HCT116 (cell line): ENCODE data around the gene BIRC6. TPM values are rescaled to one million over a fixed set of nuclear protein-coding genes. Genes with fewer than 3 reads are reported as not detected.

Experiments used
- ATAC-seq: fragments of 200-7000 bp; cut with Tn5 transposase; 2 replicates; pipeline ENCODE4 v1.9.1; 2020; ENCODE audit warnings: mild to moderate bottlenecking, moderate library complexity
- BruUV-seq: library from RNA; stranded (reverse); fragments of 400-500 nt; replicated peaks from 2 replicates; lab custom pipeline; 2021; lab: Mats Ljungman, UMichigan
- CTCF ChIA-PET: fragments of 300-600 bp; sonication (Branson Sonifier 250); formaldehyde crosslinking; loops from one replicate; lab custom pipeline; 2021; ENCODE audit warnings: antibody characterized with exemption; lab: Charles Lee
- POLR2A ChIA-PET: fragments of 300-600, 350-600 bp; sonication (Branson Sonifier 250); formaldehyde crosslinking; loops from one replicate; lab custom pipeline; 2021; ENCODE audit warnings: antibody characterized with exemption; lab: Charles Lee
- RAD21 ChIA-PET, 2 experiments: fragments of 300-600 bp; sonication (Branson Sonifier 250); formaldehyde crosslinking; loops; one replicate each; lab custom pipeline; 2023; ENCODE audit warnings: low total read pairs in 2 of 2; ENCODE audit not compliant: uncharacterized antibody in 2 of 2, unreplicated experiment in 2 of 2, low non-redundant PET in 1 of 2; lab: Charles Lee
- DNase-seq: peaks from one replicate; pipeline ENCODE4 v3.0.0-alpha.2; 2010; ENCODE audit warnings: low read depth, low spot score
- H2AFZ ChIP-seq: fragments of 200-600 bp; shearing (Covaris generic), sonication (generic); 2 replicates; pipeline ENCODE4 v1.6.1; 2017; ENCODE audit warnings: low read depth, mixed run types, mixed read lengths, antibody characterized with exemption, low read length; ENCODE audit not compliant: poor library complexity, severe bottlenecking
- H3K27ac ChIP-seq: 2 replicates; pipeline ENCODE4 v1.5.1; 2012; ENCODE audit warnings: low read depth, low read length
- H3K27me3 ChIP-seq: fragments of 200-600 bp; sonication (generic); 2 replicates; pipeline ENCODE4 v1.6.1; 2016; ENCODE audit warnings: mixed run types, low read length, mixed read lengths; ENCODE audit not compliant: insufficient read depth
- H3K36me3 ChIP-seq, 2 experiments: fragments of 200-500 bp in 1 of 2; fragments of 200-600 bp in 1 of 2; sonication (Bioruptor generic) in 1 of 2; sonication (generic) in 1 of 2; 2 replicates each; pipeline versions ENCODE4 v1.5.1 to v1.6.1; 2014 to 2016; ENCODE audit warnings: low read length in 2 of 2, inconsistent platforms in 1 of 2, mixed read lengths in 1 of 2, mixed run types in 1 of 2; ENCODE audit not compliant: insufficient read depth in 2 of 2, control insufficient read depth in 1 of 2
- H3K4me1 ChIP-seq, 2 experiments: fragments of 200-600 bp in 1 of 2; sonication (generic) in 1 of 2; 2 replicates each; pipeline versions ENCODE4 v1.5.1 to v1.6.1; 2012 to 2017; ENCODE audit warnings: low read length in 2 of 2, inconsistent platforms in 1 of 2, mild to moderate bottlenecking in 1 of 2, mixed read lengths in 1 of 2, mixed run types in 1 of 2, moderate library complexity in 1 of 2; ENCODE audit not compliant: insufficient read depth in 2 of 2, control insufficient read depth in 1 of 2
- H3K4me2 ChIP-seq: fragments of 200-600 bp; sonication (generic); 2 replicates; pipeline ENCODE4 v1.6.1; 2017; ENCODE audit warnings: mixed run types, low read length, mixed read lengths
- H3K4me3 ChIP-seq, 2 experiments: fragments of 200-600 bp in 1 of 2; sonication (generic) in 1 of 2; replicated peaks in 1 of 2; 2 replicates each; pipeline ENCODE4 v1.5.1; 2011 to 2016; ENCODE audit warnings: low read length in 2 of 2, control low read depth in 1 of 2, low read depth in 1 of 2, mild to moderate bottlenecking in 1 of 2, mixed read lengths in 1 of 2, mixed run types in 1 of 2
- H3K79me2 ChIP-seq: fragments of 200-600 bp; sonication (generic); 2 replicates; pipeline ENCODE4 v1.6.1; 2017; ENCODE audit warnings: mild to moderate bottlenecking, mixed run types, low read length, moderate library complexity, mixed read lengths; ENCODE audit not compliant: insufficient read depth
- H3K9ac ChIP-seq: fragments of 200-600 bp; sonication (generic); 2 replicates; pipeline ENCODE4 v1.6.1; 2016; ENCODE audit warnings: low read length, mixed read lengths
- H3K9me2 ChIP-seq: fragments of 200-600 bp; sonication (generic), shearing (Covaris generic); 2 replicates; pipeline ENCODE4 v1.6.1; 2017; ENCODE audit warnings: mixed run types, mild to moderate bottlenecking, moderate library complexity; ENCODE audit not compliant: insufficient read depth
- H3K9me3 ChIP-seq, 2 experiments: fragments of 200-500 bp in 1 of 2; fragments of 200-600 bp in 1 of 2; sonication (Bioruptor generic) in 1 of 2; sonication (generic) in 1 of 2; 2 replicates each; pipeline ENCODE4 v1.6.1; 2014 to 2017; ENCODE audit warnings: low read length in 2 of 2, mixed read lengths in 2 of 2, inconsistent platforms in 1 of 2, low read depth in 1 of 2, mild to moderate bottlenecking in 1 of 2, mixed run types in 1 of 2, moderate library complexity in 1 of 2; ENCODE audit not compliant: control insufficient read depth in 1 of 2, insufficient read depth in 1 of 2
- H4K20me1 ChIP-seq: fragments of 200-600 bp; sonication (generic), shearing (Covaris generic); 2 replicates; pipeline ENCODE4 v1.6.1; 2017; ENCODE audit warnings: mixed run types, mild to moderate bottlenecking, moderate library complexity; ENCODE audit not compliant: insufficient read depth
- CEBPB ChIP-seq: IDR thresholded peaks from 2 replicates; pipeline ENCODE4 v1.6.1; 2012; ENCODE audit warnings: low read depth
- EZH2 ChIP-seq: fragments of 200-600 bp; sonication (generic); IDR thresholded peaks from 2 replicates; pipeline ENCODE4 v1.6.1; 2017; ENCODE audit warnings: antibody characterized with exemption, mixed run types
- FOSL1 ChIP-seq: IDR thresholded peaks from 2 replicates; pipeline ENCODE4 v1.6.1; 2012; ENCODE audit warnings: low read depth
- POLR2AphosphoS5 ChIP-seq: IDR thresholded peaks from 2 replicates; pipeline ENCODE4 v1.6.1; 2011; ENCODE audit warnings: mild to moderate bottlenecking, low read depth, low read length, moderate library complexity
- SP1 ChIP-seq: IDR thresholded peaks from 2 replicates; pipeline ENCODE4 v1.6.1; 2012; ENCODE audit warnings: low read depth
- SRF ChIP-seq: IDR thresholded peaks from 2 replicates; pipeline ENCODE4 v1.6.1; 2012; ENCODE audit warnings: low read depth
- TCF7L2 ChIP-seq: IDR thresholded peaks from 2 replicates; pipeline ENCODE4 v1.7.0; 2011; ENCODE audit warnings: borderline replicate concordance, inconsistent platforms; ENCODE audit not compliant: insufficient read depth, insufficient read length; ENCODE audit errors: extremely low read depth
- YY1 ChIP-seq: IDR thresholded peaks from 2 replicates; pipeline ENCODE4 v1.6.1; 2011; ENCODE audit warnings: low read length, low read depth, moderate library complexity, mild to moderate bottlenecking; ENCODE audit not compliant: insufficient replicate concordance; ENCODE audit errors: extremely low read depth
- ZNF274 ChIP-seq: fragments of 200-500 bp; sonication (Bioruptor generic); IDR thresholded peaks from 2 replicates; pipeline ENCODE4 v1.6.1; 2014; ENCODE audit warnings: mild to moderate bottlenecking, low read depth, low read length, inconsistent platforms
- intact Hi-C: fragments of 100-400 bp; cut with micrococcal nuclease; formaldehyde crosslinking; loops from 2 replicates; pipeline ENCODE4 v1.10.0; 2022
- total RNA-seq: library from RNA; stranded (reverse); gene quantifications from one replicate; pipeline ENCODE4 v1.2.1, GENCODE V29; 2021; ENCODE audit not compliant: unreplicated experiment
- TF ChIP-seq, protein P1 (sequence below), 3 experiments: fragments of 200-600 bp in 1 of 3; sonication (generic) in 1 of 3; IDR thresholded peaks in 2 of 3; conservative IDR thresholded peaks in 1 of 3; 2 replicates each; pipeline ENCODE4 v1.5.1; 2012 to 2017; ENCODE audit warnings: low read depth in 2 of 3, low read length in 2 of 3, antibody characterized with exemption in 1 of 3, borderline replicate concordance in 1 of 3, control low read depth in 1 of 3, mild to moderate bottlenecking in 1 of 3, mixed read lengths in 1 of 3, mixed run types in 1 of 3, moderate library complexity in 1 of 3; ENCODE audit not compliant: insufficient read depth in 1 of 3

Gene BIRC6
- total RNA-seq, 1 experiment from 2014 or later = 60.7 TPM

- BruUV-seq = no TSS peak
- RAD21 ChIA-PET = no interaction called here
- no peak for TF ChIP-seq SRF
- TF ChIP-seq TCF7L2 = no peak
- TF ChIP-seq YY1 = no peak
- TF ChIP-seq CEBPB = no peak
- TF ChIP-seq EZH2 = no peak
- TF ChIP-seq, protein P1, sequence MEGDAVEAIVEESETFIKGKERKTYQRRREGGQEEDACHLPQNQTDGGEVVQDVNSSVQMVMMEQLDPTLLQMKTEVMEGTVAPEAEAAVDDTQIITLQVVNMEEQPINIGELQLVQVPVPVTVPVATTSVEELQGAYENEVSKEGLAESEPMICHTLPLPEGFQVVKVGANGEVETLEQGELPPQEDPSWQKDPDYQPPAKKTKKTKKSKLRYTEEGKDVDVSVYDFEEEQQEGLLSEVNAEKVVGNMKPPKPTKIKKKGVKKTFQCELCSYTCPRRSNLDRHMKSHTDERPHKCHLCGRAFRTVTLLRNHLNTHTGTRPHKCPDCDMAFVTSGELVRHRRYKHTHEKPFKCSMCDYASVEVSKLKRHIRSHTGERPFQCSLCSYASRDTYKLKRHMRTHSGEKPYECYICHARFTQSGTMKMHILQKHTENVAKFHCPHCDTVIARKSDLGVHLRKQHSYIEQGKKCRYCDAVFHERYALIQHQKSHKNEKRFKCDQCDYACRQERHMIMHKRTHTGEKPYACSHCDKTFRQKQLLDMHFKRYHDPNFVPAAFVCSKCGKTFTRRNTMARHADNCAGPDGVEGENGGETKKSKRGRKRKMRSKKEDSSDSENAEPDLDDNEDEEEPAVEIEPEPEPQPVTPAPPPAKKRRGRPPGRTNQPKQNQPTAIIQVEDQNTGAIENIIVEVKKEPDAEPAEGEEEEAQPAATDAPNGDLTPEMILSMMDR (IDR thresholded peaks at IDR 0.05 in 2 of 3, conservative IDR thresholded peaks at IDR 0.05 in 1 of 3; ENCODE audit: borderline replicate concordance in 1 of 3, insufficient read depth in 1 of 3, low read depth in 2 of 3, low read length in 2 of 3) = no peak
- TF ChIP-seq, all 23 proteins: peak for 0
- CTCF ChIA-PET = no interaction called here
- Histone ChIP-seq H3K4me2 (no peak overlapping the region), H3K4me3 (no peak overlapping the region), H3K79me2 (peaks cover 27% of the 10 kb centered on the region), H3K36me3 (peaks cover 2 to 4% of the 10 kb centered on the region in 2 experiments; a peak in 2 of 4 replicates), H3K4me1 (no peaks in the 10 kb centered on the region), H3K27ac (no peak overlapping the region), H2AFZ (no peak overlapping the region), H3K9me3 (no peaks in the 10 kb centered on the region), H3K27me3 (no peaks in the 10 kb centered on the region), H3K9ac (no peak overlapping the region), H4K20me1 (no peaks in the 10 kb centered on the region), H3K9me2 (no peaks in the 10 kb centered on the region)
- ATAC-seq (no peak), DNase-seq (no peak)
- POLR2A ChIA-PET = interaction anchor here (0.5 kb wide), 1 partner anchor 10 kb away, joined by 3 read pairs; no protein-coding TSS in a partner anchor
- intact Hi-C loops = no loop called here
Measured at GRCh38 chr2:32455816-32456215, 99.0 kb downstream of the BIRC6 start.

- DNase-seq (no peak), ATAC-seq (no peak)
- intact Hi-C loops = no loop called here
- H3K27me3 ChIP-seq = no peaks in the 10 kb centered on the region
- H3K4me3 ChIP-seq = no peak overlapping the region
- no peak overlapping the region for H2AFZ ChIP-seq
- H3K4me2 ChIP-seq = no peak overlapping the region
- no peaks in the 10 kb centered on the region for H3K9me3 ChIP-seq
- H3K4me1 ChIP-seq = no peaks in the 10 kb centered on the region
- no peak overlapping the region for H3K9ac ChIP-seq
- BruUV-seq = no TSS peak
- no peaks in the 10 kb centered on the region for H3K9me2 ChIP-seq
- no peaks in the 10 kb centered on the region for H4K20me1 ChIP-seq
- CTCF ChIA-PET = no interaction called here
- RAD21 ChIA-PET = no interaction called here
- H3K36me3 ChIP-seq = peaks cover 2 to 4% of the 10 kb centered on the region in 2 experiments; a peak in 2 of 4 replicates
- POLR2A ChIA-PET = no interaction called here
- H3K27ac ChIP-seq = no peak overlapping the region
- H3K79me2 ChIP-seq = peaks cover 33% of the 10 kb centered on the region
- TF ChIP-seq ZNF274 = no peak
- TF ChIP-seq SP1 = no peak
- no peak for TF ChIP-seq POLR2AphosphoS5
- no peak for TF ChIP-seq FOSL1
- TF ChIP-seq, all 23 proteins: peak for 0
Measured at GRCh38 chr2:32456808-32457207, 100.0 kb downstream of the BIRC6 start.
